GM12878 (cell line): ENCODE results near the gene ERC2. TPM values are rescaled to one million over a fixed set of nuclear protein-coding genes. Genes with fewer than 3 reads are reported as not detected.

Experiments
- ATAC-seq: fragments of 200-7000 bp; cut with Tn5 transposase; 3 replicates; pipeline ENCODE4 v1.9.1; 2020; ENCODE audit warnings: mild to moderate bottlenecking, moderate library complexity
- BruUV-seq: library from RNA; stranded (reverse); fragments of 400-500 nt; replicated peaks from 2 replicates; lab custom pipeline; 2021; lab: Mats Ljungman, UMichigan
- CTCF ChIA-PET: fragments of 300-600 bp; sonication (Branson Sonifier 250); formaldehyde crosslinking; extraction: SDS; loops from one replicate; lab custom pipeline; 2021; ENCODE audit warnings: inconsistent platforms; lab: Yijun Ruan, JAX
- POLR2A ChIA-PET: fragments of 350-600 bp; formaldehyde crosslinking; extraction: SDS; loops from one replicate; lab custom pipeline; 2021; ENCODE audit warnings: inconsistent platforms; lab: Charles Lee
- RAD21 ChIA-PET: fragments of 300-600 bp; sonication (Branson Sonifier 250); formaldehyde crosslinking; loops from one replicate; lab custom pipeline; 2023; ENCODE audit warnings: antibody characterized with exemption; ENCODE audit not compliant: unreplicated experiment; lab: Charles Lee
- SMC1A ChIA-PET: fragments of 300-600 bp; sonication (Branson Sonifier 250); formaldehyde crosslinking; loops from one replicate; lab custom pipeline; 2023; ENCODE audit not compliant: unreplicated experiment, uncharacterized antibody; lab: Charles Lee
- DNase-seq: peaks from one replicate; pipeline ENCODE4 v3.0.0-alpha.2; 2011; ENCODE audit warnings: low read depth, low spot score
- FAIRE-seq: peaks from 3 replicates; lab custom pipeline; 2011; peaks lifted over from hg19 to GRCh38; lab: Jason Lieb, UNC
- H2AFZ ChIP-seq: 2 replicates; pipeline ENCODE4 v1.6.0; 2011; ENCODE audit warnings: low read depth, low read length, control low read depth; ENCODE audit not compliant: control insufficient read depth
- H3K27ac ChIP-seq: 2 replicates; pipeline ENCODE4 v1.5.1; 2011; ENCODE audit warnings: control low read depth; ENCODE audit not compliant: control insufficient read depth, insufficient read depth
- H3K27me3 ChIP-seq, 2 experiments: replicated peaks in 1 of 2; 2 replicates each; pipeline versions ENCODE4 v1.6.0 to v1.6.1; 2011; ENCODE audit warnings: low read length in 1 of 2; ENCODE audit not compliant: control insufficient read depth in 2 of 2, insufficient read depth in 2 of 2
- H3K36me3 ChIP-seq, 2 experiments: 2 replicates each; pipeline ENCODE4 v1.5.1; 2011; ENCODE audit warnings: low read length in 1 of 2; ENCODE audit not compliant: control insufficient read depth in 2 of 2, insufficient read depth in 2 of 2
- H3K4me1 ChIP-seq: 2 replicates; pipeline ENCODE4 v1.6.1; 2011; ENCODE audit warnings: mild to moderate bottlenecking, low read length, moderate library complexity, mixed read lengths; ENCODE audit not compliant: control insufficient read depth, insufficient read depth
- H3K4me2 ChIP-seq: 2 replicates; pipeline ENCODE4 v1.6.0; 2011; ENCODE audit warnings: control low read depth; ENCODE audit not compliant: control insufficient read depth, insufficient read depth
- H3K4me3 ChIP-seq: fragments of 200-600 bp; sonication (generic); 2 replicates; pipeline ENCODE4 v1.5.1; 2016
- H3K79me2 ChIP-seq: 2 replicates; pipeline ENCODE4 v1.6.0; 2011; ENCODE audit warnings: low read length; ENCODE audit not compliant: control insufficient read depth, insufficient read depth
- H3K9ac ChIP-seq: 2 replicates; pipeline ENCODE4 v1.8.0; 2011; ENCODE audit warnings: low read length, control low read depth, mixed read lengths; ENCODE audit not compliant: control insufficient read depth, insufficient read depth
- H3K9me3 ChIP-seq: replicated peaks from 3 replicates; pipeline ENCODE4 v1.5.1; 2011; ENCODE audit warnings: mild to moderate bottlenecking, low read length; ENCODE audit not compliant: control insufficient read depth, insufficient read depth
- H4K20me1 ChIP-seq: 2 replicates; pipeline ENCODE4 v1.6.0; 2011; ENCODE audit not compliant: control insufficient read depth, insufficient read depth
- CUX1 ChIP-seq: IDR thresholded peaks from 2 replicates; pipeline ENCODE4 v1.6.1; 2012; ENCODE audit warnings: improper control_type of control experiment, low read depth, low read length; ENCODE audit not compliant: insufficient replicate concordance
- NR2C1 ChIP-seq: fragments of 450-650 bp; IDR thresholded peaks from 2 replicates; pipeline ENCODE4 v1.6.1; 2017; ENCODE audit warnings: antibody characterized with exemption, mild to moderate bottlenecking, moderate library complexity
- SUPT20H ChIP-seq: IDR thresholded peaks from 2 replicates; pipeline ENCODE4 v1.6.1; 2011; ENCODE audit warnings: low read depth, mild to moderate bottlenecking, low read length, moderate library complexity, borderline replicate concordance; ENCODE audit not compliant: control insufficient read depth
- WGBS: methylation state at CpG from one replicate; pipeline ENCODE4 v1.1.6; 2016; ENCODE audit warnings: low lambda C conversion rate; ENCODE audit not compliant: insufficient replicate concordance, insufficient coverage; ENCODE audit errors: missing lambda C conversion rate; 5-methylcytosine and 5-hydroxymethylcytosine counted together
- in situ Hi-C: fragments of 300-500 bp; cut with MboI; formaldehyde crosslinking; loops from 9 replicates; pipeline ENCODE4 v1.14.3; 2018; ENCODE audit warnings: mixed read lengths
- intact Hi-C: fragments of 100-400 bp; cut with micrococcal nuclease; formaldehyde crosslinking; loops from one replicate; pipeline ENCODE4 v1.14.2; 2022; ENCODE audit not compliant: unreplicated experiment
- polyA plus RNA-seq, 11 experiments: library from polyadenylated mRNA; depleted of rRNA in 4 of 11; unstranded in 6 of 11; stranded (reverse) in 5 of 11; fragments of >200 nt; fragmentation: Nextera tagmentation in 4 of 11; fragmentation: Illumina TruSeq in 1 of 11; extraction: Ambion mirVana in 4 of 11; extraction: Trizol in 1 of 11; gene quantifications; 1 replicate in 1 of 11; 2 replicates in 10 of 11; pipeline versions ENCODE4 v1.2.1 to v1.2.3, GENCODE V29; 2011 to 2016; ENCODE audit warnings: inconsistent platforms in 2 of 11, missing spikeins in 2 of 11, low read depth in 1 of 11
- total RNA-seq, 4 experiments: library from RNA; depleted of rRNA in 3 of 4; stranded (reverse); fragments of >200 nt in 3 of 4; fragmentation: Illumina TruSeq in 1 of 4; extraction: Trizol in 1 of 4; gene quantifications; 2 replicates each; pipeline versions ENCODE4 v1.2.1 to v1.2.3, GENCODE V29; 2013 to 2021

Gene ERC2
- total and polyA plus RNA-seq, 10 of the 15 experiments (the other 5 are each of a cell fraction or from before 2014, with no cell fraction given): 0.06 to 1.4 (median 0.12) TPM; not detected in 3

GRCh38 chr3:55978953-55979352, 489.3 kb downstream of the ERC2 start:
- ChIA-PET SMC1A (no interaction called here), RAD21 (no interaction called here), POLR2A (no interaction called here), CTCF (no interaction called here)
- Histone ChIP-seq H3K27me3 (peaks cover 0 to 2% of the 10 kb centered on the region in 2 experiments; a peak in 2 of 4 replicates), H3K4me3 (no peak overlapping the region), H3K27ac (no peak overlapping the region), H3K79me2 (no peaks in the 10 kb centered on the region), H4K20me1 (no peaks in the 10 kb centered on the region), H3K9me3 (no peaks in the 10 kb centered on the region), H3K9ac (no peak overlapping the region), H3K4me1 (no peaks in the 10 kb centered on the region), H3K36me3 (no peaks in the 10 kb centered on the region), H3K4me2 (no peak overlapping the region), H2AFZ (no peak overlapping the region)
- DNase-seq: no peak
- 14% methylated on average over 6 of the region's 6 CpGs for WGBS
- BruUV-seq: no TSS peak
- no peak for ATAC-seq
- intact Hi-C loops (no loop called here), in situ Hi-C loops (no loop called here)
- TF ChIP-seq CUX1 (no peak), NR2C1 (no peak), SUPT20H (no peak)
- FAIRE-seq: no peak
